Trophoblast cell (in vitro differentiated cells and primary cell): ENCODE measurements around the gene TRIP4.
A peak's percentile ranks its signal among the peaks of the same experiment; 100 is the strongest.

Experiments used
- DNase-seq, 2 donors: peaks; one replicate each; pipeline ENCODE4 v3.0.0-alpha.2; 2016
- H2AFZ ChIP-seq: 2 replicates; pipeline ENCODE4 v1.6.1; 2013; ENCODE audit warnings: low read length, moderate library complexity, mild to moderate bottlenecking; ENCODE audit not compliant: insufficient read depth, poor library complexity
- H2AK5ac ChIP-seq: 2 replicates; pipeline ENCODE4 v1.6.1; 2013; ENCODE audit warnings: mild to moderate bottlenecking, low read length
- H2BK120ac ChIP-seq: 2 replicates; pipeline ENCODE4 v1.6.1; 2013; ENCODE audit warnings: low read length, mild to moderate bottlenecking, moderate library complexity; ENCODE audit not compliant: insufficient read depth, poor library complexity
- H2BK12ac ChIP-seq: 2 replicates; pipeline ENCODE4 v1.6.1; 2013; ENCODE audit warnings: mild to moderate bottlenecking, low read length, moderate library complexity
- H2BK5ac ChIP-seq: 2 replicates; pipeline ENCODE4 v1.6.1; 2013; ENCODE audit warnings: low read length, low read depth, moderate library complexity, mild to moderate bottlenecking; ENCODE audit not compliant: poor library complexity
- H3K14ac ChIP-seq: 2 replicates; pipeline ENCODE4 v1.6.1; 2013; ENCODE audit warnings: mild to moderate bottlenecking, low read length
- H3K18ac ChIP-seq: 2 replicates; pipeline ENCODE4 v1.6.1; 2013; ENCODE audit warnings: mild to moderate bottlenecking, low read length
- H3K23ac ChIP-seq: 2 replicates; pipeline ENCODE4 v1.6.1; 2013; ENCODE audit warnings: low read length
- H3K27ac ChIP-seq: 2 replicates; pipeline ENCODE4 v1.5.1; 2013; ENCODE audit warnings: low read depth, mild to moderate bottlenecking, inconsistent platforms, low read length, moderate library complexity
- H3K27me3 ChIP-seq: 2 replicates; pipeline ENCODE4 v1.6.1; 2013; ENCODE audit warnings: inconsistent platforms, mild to moderate bottlenecking, low read length, moderate library complexity; ENCODE audit not compliant: insufficient read depth
- H3K36me3 ChIP-seq, 2 experiments: 1 replicate in 1 of 2; 2 replicates in 1 of 2; pipeline ENCODE4 v1.6.1; 2013; ENCODE audit warnings: low read length in 2 of 2, mild to moderate bottlenecking in 2 of 2, moderate library complexity in 1 of 2; ENCODE audit not compliant: insufficient read depth in 2 of 2, control insufficient read depth in 1 of 2
- H3K4ac ChIP-seq: 2 replicates; pipeline ENCODE4 v1.6.1; 2013; ENCODE audit warnings: low read depth, mild to moderate bottlenecking, low read length, moderate library complexity
- H3K4me1 ChIP-seq, 2 experiments: 1 replicate in 1 of 2; 2 replicates in 1 of 2; pipeline ENCODE4 v1.6.1; 2013; ENCODE audit warnings: low read length in 2 of 2, mild to moderate bottlenecking in 2 of 2, moderate library complexity in 1 of 2; ENCODE audit not compliant: insufficient read depth in 2 of 2, control insufficient read depth in 1 of 2
- H3K4me2 ChIP-seq: 2 replicates; pipeline ENCODE4 v1.6.1; 2013; ENCODE audit warnings: inconsistent platforms, mild to moderate bottlenecking, low read length, moderate library complexity
- H3K4me3 ChIP-seq: 2 replicates; pipeline ENCODE4 v1.5.1; 2013; ENCODE audit warnings: mild to moderate bottlenecking, low read depth, low read length, inconsistent platforms
- H3K79me1 ChIP-seq: one replicate; pipeline ENCODE4 v1.6.1; 2013; ENCODE audit warnings: low read length
- H3K79me2 ChIP-seq: 2 replicates; pipeline ENCODE4 v1.6.1; 2013; ENCODE audit warnings: low read length, mild to moderate bottlenecking; ENCODE audit not compliant: control insufficient read depth, insufficient read depth, poor library complexity
- H3K9ac ChIP-seq: 2 replicates; pipeline ENCODE4 v1.6.1; 2013; ENCODE audit warnings: mild to moderate bottlenecking, low read length
- H3K9me3 ChIP-seq: 2 replicates; pipeline ENCODE4 v1.6.1; 2013; ENCODE audit warnings: low read depth, mild to moderate bottlenecking, control low read depth, inconsistent platforms, low read length; ENCODE audit not compliant: insufficient read depth
- H4K12ac ChIP-seq: 2 replicates; pipeline ENCODE4 v1.6.1; 2013; ENCODE audit warnings: low read depth, mild to moderate bottlenecking, low read length, moderate library complexity
- H4K8ac ChIP-seq: 2 replicates; pipeline ENCODE4 v1.6.1; 2013; ENCODE audit warnings: low read depth, mild to moderate bottlenecking, low read length, moderate library complexity
- H4K91ac ChIP-seq: one replicate; pipeline ENCODE4 v1.6.1; 2013; ENCODE audit warnings: low read depth, mild to moderate bottlenecking, low read length, moderate library complexity
- WGBS: extraction: QIAGEN DNeasy Blood & Tissue Kit; methylation state at CpG from one replicate; pipeline ENCODE4 v1.1.7; 2013; ENCODE audit warnings: missing lambda C conversion rate; ENCODE audit not compliant: insufficient read length, insufficient coverage; ENCODE audit errors: extremely low coverage; 5-methylcytosine and 5-hydroxymethylcytosine counted together

The TRIP4 gene

GRCh38 chr15:64464276-64465005, 76.8 kb downstream of the TRIP4 start:
- no CpG with 5 or more reads among the region's 3 CpGs for WGBS
- Histone ChIP-seq H3K79me1 (peaks cover 13% of the 10 kb centered on the region), H3K4me3 (no peak overlapping the region), H4K12ac (no peak overlapping the region), H2BK12ac (no peak overlapping the region), H3K79me2 (peaks cover 8% of the 10 kb centered on the region), H3K4me1 (peaks cover 6 to 10% of the 10 kb centered on the region in 2 experiments), H3K4me2 (no peak overlapping the region), H2BK120ac (no peak overlapping the region), H3K27ac (no peak overlapping the region), H2AFZ (no peak overlapping the region), H3K27me3 (no peaks in the 10 kb centered on the region), H2AK5ac (no peak overlapping the region), H3K18ac (no peak overlapping the region), H3K23ac (no peak overlapping the region), H3K9me3 (no peaks in the 10 kb centered on the region), H2BK5ac (no peak overlapping the region), H3K36me3 (peaks cover 0 to 3% of the 10 kb centered on the region in 2 experiments), H4K8ac (no peak overlapping the region), H3K9ac (no peak overlapping the region), H3K4ac (peak overlapping the region; percentile 22), H4K91ac (no peak overlapping the region), H3K14ac (no peak overlapping the region)
- DNase-seq = no peak

GRCh38 chr15:64466408-64467141, 78.9 kb downstream of the TRIP4 start:
- H3K18ac ChIP-seq = no peak overlapping the region
- H3K4ac ChIP-seq = peak overlapping the region; percentile 50
- H2BK120ac ChIP-seq = no peak overlapping the region
- no peak overlapping the region for H2AK5ac ChIP-seq
- H4K12ac ChIP-seq = no peak overlapping the region
- H3K27ac ChIP-seq = no peak overlapping the region
- no peak overlapping the region for H4K91ac ChIP-seq
- H3K23ac ChIP-seq = no peak overlapping the region
- H2BK5ac ChIP-seq = no peak overlapping the region
- H3K36me3 ChIP-seq = peaks cover 3 to 8% of the 10 kb centered on the region in 2 experiments
- H3K9me3 ChIP-seq = no peaks in the 10 kb centered on the region
- no peak overlapping the region for H3K4me3 ChIP-seq
- no peak overlapping the region for H3K4me2 ChIP-seq
- H3K14ac ChIP-seq = no peak overlapping the region
- no peak overlapping the region for H2AFZ ChIP-seq
- peaks cover 5% of the 10 kb centered on the region for H3K79me1 ChIP-seq
- H3K9ac ChIP-seq = no peak overlapping the region
- no peaks in the 10 kb centered on the region for H3K27me3 ChIP-seq
- peaks cover 6 to 10% of the 10 kb centered on the region in 2 experiments for H3K4me1 ChIP-seq
- no CpG with 5 or more reads among the region's 4 CpGs for WGBS
- no peak overlapping the region for H4K8ac ChIP-seq
- no peak overlapping the region for H2BK12ac ChIP-seq
- peaks cover 10% of the 10 kb centered on the region for H3K79me2 ChIP-seq
- no peak for DNase-seq

GRCh38 chr15:64472161-64472560, 84.5 kb downstream of the TRIP4 start:
- DNase-seq = peak; percentile 78 to 98
- no peaks in the 10 kb centered on the region for H3K9me3 ChIP-seq
- H3K14ac ChIP-seq = no peak overlapping the region
- no peaks in the 10 kb centered on the region for H3K27me3 ChIP-seq
- H3K4me3 ChIP-seq = no peak overlapping the region
- H3K9ac ChIP-seq = no peak overlapping the region
- WGBS = no CpG with 5 or more reads among the region's 4 CpGs
- H3K4me1 ChIP-seq = peaks cover 0 to 8% of the 10 kb centered on the region in 2 experiments
- no peak overlapping the region for H3K4ac ChIP-seq
- no peak overlapping the region for H4K12ac ChIP-seq
- H3K36me3 ChIP-seq = peaks cover 5 to 8% of the 10 kb centered on the region in 2 experiments
- H2BK120ac ChIP-seq = no peak overlapping the region
- no peak overlapping the region for H2BK5ac ChIP-seq
- no peak overlapping the region for H4K91ac ChIP-seq
- peaks cover 5% of the 10 kb centered on the region for H3K79me2 ChIP-seq
- peaks cover 2% of the 10 kb centered on the region for H3K79me1 ChIP-seq
- no peak overlapping the region for H4K8ac ChIP-seq
- no peak overlapping the region for H2AFZ ChIP-seq
- no peak overlapping the region for H3K27ac ChIP-seq
- H3K4me2 ChIP-seq = no peak overlapping the region
- H2AK5ac ChIP-seq = no peak overlapping the region
- H2BK12ac ChIP-seq = no peak overlapping the region
- H3K23ac ChIP-seq = no peak overlapping the region
- H3K18ac ChIP-seq = no peak overlapping the region

GRCh38 chr15:64474846-64475245, 87.2 kb downstream of the TRIP4 start:
- H4K8ac ChIP-seq = no peak overlapping the region
- no peak overlapping the region for H3K4me3 ChIP-seq
- H3K18ac ChIP-seq = no peak overlapping the region
- DNase-seq = peak; percentile 67 to 83
- no peak overlapping the region for H4K12ac ChIP-seq
- peaks cover 1% of the 10 kb centered on the region for H3K79me2 ChIP-seq
- H3K79me1 ChIP-seq = peaks cover 2% of the 10 kb centered on the region
- H3K23ac ChIP-seq = no peak overlapping the region
- no peak overlapping the region for H3K4ac ChIP-seq
- H3K4me2 ChIP-seq = no peak overlapping the region
- H3K36me3 ChIP-seq = peaks cover 5 to 8% of the 10 kb centered on the region in 2 experiments
- H3K27ac ChIP-seq = no peak overlapping the region
- H2AK5ac ChIP-seq = no peak overlapping the region
- H2BK12ac ChIP-seq = no peak overlapping the region
- H3K4me1 ChIP-seq = peaks cover 0 to 11% of the 10 kb centered on the region in 2 experiments
- no peak overlapping the region for H3K9ac ChIP-seq
- H2BK120ac ChIP-seq = no peak overlapping the region
- H3K9me3 ChIP-seq = no peaks in the 10 kb centered on the region
- no peak overlapping the region for H4K91ac ChIP-seq
- H3K14ac ChIP-seq = no peak overlapping the region
- WGBS = no CpG with 5 or more reads among the region's 2 CpGs
- no peaks in the 10 kb centered on the region for H3K27me3 ChIP-seq
- no peak overlapping the region for H2AFZ ChIP-seq
- no peak overlapping the region for H2BK5ac ChIP-seq
